Adrenal gland (tissue), 12 donors: ENCODE measurements around the gene PSMG4. TPM values are rescaled to one million over a fixed set of nuclear protein-coding genes. Genes with fewer than 3 reads are reported as not detected.

ENCODE experiments used
- DNase-seq, 7 donors: peaks; one replicate each; pipeline ENCODE4 v3.0.0-alpha.2; 2019 to 2020
- H3K27ac ChIP-seq, 5 donors: fragments of 200-600 bp; sonication (generic) in 4 of 5; 1 replicate in 3 of 5; 2 replicates in 2 of 5; pipeline versions ENCODE4 v1.5.1 to v1.8.0; 2016 to 2020; ENCODE audit warnings: mild to moderate bottlenecking in 1 of 5
- H3K27me3 ChIP-seq: fragments of 200-600 bp; 2 replicates; pipeline ENCODE4 v1.8.0; 2021
- H3K36me3 ChIP-seq, 2 donors: fragments of 200-600 bp; replicated peaks in 1 of 2; 1 replicate in 1 of 2; 2 replicates in 1 of 2; pipeline versions ENCODE4 v1.5.1 to v1.8.0; 2018 to 2022
- H3K4me1 ChIP-seq, 2 donors: fragments of 200-600 bp; replicated peaks in 1 of 2; 1 replicate in 1 of 2; 2 replicates in 1 of 2; pipeline versions ENCODE4 v1.5.1 to v1.8.0; 2018 to 2021
- H3K4me3 ChIP-seq, 4 donors: fragments of 200-600 bp; sonication (generic) in 3 of 4; one replicate each; pipeline ENCODE4 v1.5.1; 2016 to 2018
- H3K9me3 ChIP-seq, 3 donors: fragments of 200-600 bp; sonication (generic) in 1 of 3; replicated peaks in 1 of 3; 1 replicate in 2 of 3; 2 replicates in 1 of 3; pipeline versions ENCODE4 v1.5.1 to v1.8.0; 2016 to 2021
- CTCF ChIP-seq, 6 experiments: fragments of 450-650 bp in 4 of 6; fragments of 200-600 bp in 2 of 6; sonication (generic) in 1 of 6; IDR thresholded peaks; 1 replicate in 5 of 6; 2 replicates in 1 of 6; pipeline versions ENCODE4 v1.5.1 to v1.8.0; 2016 to 2021; ENCODE audit warnings: antibody characterized with exemption in 6 of 6, mild to moderate bottlenecking in 2 of 6, moderate library complexity in 1 of 6
- POLR2A ChIP-seq, 2 donors: fragments of 450-650 bp; IDR thresholded peaks; one replicate each; pipeline ENCODE4 v1.6.1; 2017; ENCODE audit warnings: antibody characterized with exemption in 2 of 2, mild to moderate bottlenecking in 2 of 2, moderate library complexity in 1 of 2
- WGBS, 4 donors: extraction: QIAGEN DNeasy Blood & Tissue Kit in 2 of 4; methylation state at CpG; one replicate each; pipeline versions ENCODE4 v1.1.5 to v1.1.7; 2013 to 2017; 5-methylcytosine and 5-hydroxymethylcytosine counted together
- intact Hi-C, 2 donors: fragments of 100-400 bp; cut with DNase I; formaldehyde crosslinking; loops; one replicate each; pipeline versions ENCODE4 v1.14.1 to v1.15.0; 2022 to 2023
- polyA plus RNA-seq, 3 donors: library from polyadenylated mRNA; stranded (reverse); fragments of 200-250 nt in 2 of 3; fragments of 350-450 nt in 1 of 3; fragmentation: Illumina TruSeq in 1 of 3; extraction: RNeasy Lipid Tissue Mini Kit (QIAGEN cat#74804) in 1 of 3; gene quantifications; one replicate each; pipeline ENCODE4 v1.2.3, GENCODE V29; 2013 to 2014
- total RNA-seq, 9 donors: library from RNA; depleted of rRNA in 4 of 9; stranded (reverse); fragments of >200 nt in 4 of 9; fragments of 120-200 nt in 1 of 9; fragmentation: NEBNext Ultra II Directional in 1 of 9; extraction: Animal tissue kit (Norgen Biotek cat#: 25700) in 1 of 9; gene quantifications; one replicate each; pipeline versions ENCODE4 v1.1.0 to v1.2.4, GENCODE V29; 2013 to 2023
- donor health status: healthy with polysubstance abuse.
- donor health status: Bipolar disorder and iron deficiency.
- donor health status: DM: yes; HTN: yes; CAD: no.
- donor health status: DM: no; HTN: no; CAD: no.
- donor health status: DM: no; HTN: no; CAD: no.
- donor health status: DM: yes; HTN: yes; CAD: no.

PSMG4 gene
- total and polyA plus RNA-seq, 12 donors: 4.9 to 87.5 (median 20.0) TPM

DNA sequence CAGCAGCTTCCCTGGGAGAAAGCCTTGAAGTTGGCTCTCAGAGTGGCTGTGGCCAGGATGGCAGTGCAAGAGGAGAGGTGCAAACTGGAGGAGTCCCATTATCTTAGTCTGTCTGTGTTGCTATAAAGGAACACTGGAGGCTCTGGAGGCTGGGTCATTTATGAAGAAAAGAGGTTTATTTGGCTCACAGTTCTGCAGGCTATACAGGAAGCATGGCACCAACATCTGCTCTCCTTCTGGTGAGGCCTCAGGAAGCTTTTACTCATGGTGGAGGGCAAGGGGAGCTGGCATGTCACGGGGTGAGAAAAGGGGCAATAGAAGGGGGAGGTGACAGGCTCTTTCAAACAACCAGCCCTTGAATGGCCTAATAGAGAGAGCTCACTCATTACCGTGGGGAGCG is 47.1 kb downstream of the PSMG4 start:
- Histone ChIP-seq H3K27me3 (no peaks in the 10 kb centered on the region), H3K27ac (no peak overlapping the region), H3K4me1 (no peaks in the 10 kb centered on the region), H3K4me3 (no peak overlapping the region), H3K9me3 (no peaks in the 10 kb centered on the region), H3K36me3 (no peaks in the 10 kb centered on the region)
- intact Hi-C loops: no loop called here
- no peak for TF ChIP-seq CTCF (IDR thresholded peaks at IDR 0.05)
- TF ChIP-seq POLR2A (IDR thresholded peaks at IDR 0.05): no peak
- DNase-seq: no peak
- 95 to 100% (median 99%) methylated on average over 3 of the region's 3 CpGs for WGBS, 4 donors

- no peaks in the 10 kb centered on the region for H3K27me3 ChIP-seq
- WGBS, 4 donors: 93 to 99% (median 96%) methylated on average over 9 to 10 of the region's 10 CpGs
- H3K4me3 ChIP-seq: no peak overlapping the region
- no peaks in the 10 kb centered on the region for H3K36me3 ChIP-seq
- TF ChIP-seq POLR2A (IDR thresholded peaks at IDR 0.05) (no peak), CTCF (IDR thresholded peaks at IDR 0.05) (no peak)
- no peaks in the 10 kb centered on the region for H3K9me3 ChIP-seq
- no peak overlapping the region for H3K27ac ChIP-seq
- DNase-seq: no peak
- intact Hi-C loops: no loop called here
- H3K4me1 ChIP-seq: no peaks in the 10 kb centered on the region
Observed at GRCh38 chr6:3306848-3307247, 48.1 kb downstream of the PSMG4 start.

- 90 to 98% (median 94%) methylated on average over 5 to 12 of the region's 12 CpGs for WGBS, 4 donors
- Histone ChIP-seq H3K9me3 (no peaks in the 10 kb centered on the region), H3K27me3 (no peaks in the 10 kb centered on the region), H3K27ac (no peak overlapping the region), H3K36me3 (no peaks in the 10 kb centered on the region), H3K4me3 (no peak overlapping the region), H3K4me1 (no peaks in the 10 kb centered on the region)
- TF ChIP-seq CTCF (IDR thresholded peaks at IDR 0.05) (no peak), POLR2A (IDR thresholded peaks at IDR 0.05) (no peak)
- intact Hi-C loops: no loop called here
- no peak for DNase-seq
Observed at GRCh38 chr6:3307436-3307835, 48.7 kb downstream of the PSMG4 start.

DNA sequence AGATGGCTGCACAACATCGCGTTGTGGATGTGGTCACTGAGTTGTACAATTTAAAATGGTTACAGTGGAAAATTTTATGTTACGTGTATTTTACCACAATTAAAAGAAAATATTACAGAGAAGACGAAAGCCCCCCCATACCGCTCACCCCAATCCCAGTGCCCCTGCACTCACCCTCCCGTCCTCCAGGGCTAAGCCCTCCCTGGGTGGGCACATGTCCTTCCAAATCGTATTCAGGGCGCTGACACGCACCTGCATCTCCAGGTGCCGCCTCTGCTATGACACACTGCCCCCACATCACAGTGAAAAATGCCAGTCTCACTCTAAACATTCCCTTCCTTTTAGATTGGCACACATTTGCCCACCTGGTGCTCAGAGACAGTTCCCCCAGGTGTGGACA is 49.4 kb downstream of the PSMG4 start:
- DNase-seq: no peak
- Histone ChIP-seq H3K4me1 (no peaks in the 10 kb centered on the region), H3K27me3 (no peaks in the 10 kb centered on the region), H3K27ac (no peak overlapping the region), H3K4me3 (no peak overlapping the region), H3K9me3 (no peaks in the 10 kb centered on the region), H3K36me3 (no peaks in the 10 kb centered on the region)
- WGBS, 4 donors: 90 to 98% (median 96%) methylated on average over 10 of the region's 10 CpGs
- intact Hi-C loops: no loop called here
- TF ChIP-seq CTCF (IDR thresholded peaks at IDR 0.05) (no peak), POLR2A (IDR thresholded peaks at IDR 0.05) (no peak)
